CD4-positive, alpha-beta T cell (primary cell): Measurements from ENCODE around the gene TMEM132A. TPM values are rescaled to one million over a fixed set of nuclear protein-coding genes. Genes with fewer than 3 reads are reported as not detected.

Experiments
- ATAC-seq: fragments of 200-7000 bp; cut with Tn5 transposase; one replicate; pipeline ENCODE4 v1.10.0; 2022; ENCODE audit warnings: mild to moderate bottlenecking; ENCODE audit not compliant: poor library complexity
- CTCF ChIA-PET: fragments of 350-600 bp; sonication (Branson Sonifier 250); formaldehyde crosslinking; loops from one replicate; lab custom pipeline; 2021; ENCODE audit warnings: antibody characterized with exemption, inconsistent platforms; lab: Charles Lee
- POLR2A ChIA-PET: fragments of 350-600 bp; sonication (Branson Sonifier 250); formaldehyde crosslinking; loops from one replicate; lab custom pipeline; 2021; ENCODE audit warnings: antibody characterized with exemption, inconsistent platforms; lab: Charles Lee
- DNase-seq, 14 experiments: peaks; one replicate each; pipeline ENCODE4 v3.0.0-alpha.2; 2013 to 2020; ENCODE audit warnings: mixed read lengths in 2 of 14
- H3K27ac ChIP-seq, 2 donors: one replicate each; pipeline versions ENCODE4 v1.5.1 to v1.7.0; 2013; ENCODE audit warnings: low read length in 2 of 2, low read depth in 1 of 2, mild to moderate bottlenecking in 1 of 2
- H3K27me3 ChIP-seq, 2 experiments: 1 replicate in 1 of 2; 2 replicates in 1 of 2; pipeline versions ENCODE4 v1.6.1 to v1.7.0; 2013; ENCODE audit warnings: low read length in 2 of 2, control low read depth in 1 of 2, mild to moderate bottlenecking in 1 of 2, moderate library complexity in 1 of 2; ENCODE audit not compliant: insufficient read depth in 2 of 2, control insufficient read depth in 1 of 2
- H3K36me3 ChIP-seq: one replicate; pipeline ENCODE4 v1.6.1; 2013; ENCODE audit warnings: low read length, control low read depth; ENCODE audit not compliant: insufficient read depth
- H3K4me1 ChIP-seq: one replicate; pipeline ENCODE4 v1.6.1; 2013; ENCODE audit warnings: low read length, control low read depth; ENCODE audit not compliant: insufficient read depth
- H3K4me3 ChIP-seq: one replicate; pipeline ENCODE4 v1.5.1; 2013; ENCODE audit warnings: mild to moderate bottlenecking, low read length, moderate library complexity
- H3K9me3 ChIP-seq, 2 experiments: 1 replicate in 1 of 2; 2 replicates in 1 of 2; pipeline versions ENCODE4 v1.6.1 to v1.7.0; 2013; ENCODE audit warnings: low read length in 2 of 2, mild to moderate bottlenecking in 2 of 2, control low read depth in 1 of 2, moderate library complexity in 1 of 2; ENCODE audit not compliant: control insufficient read depth in 1 of 2, insufficient read depth in 1 of 2
- H3K27ac Mint-ChIP-seq: one replicate; pipeline ENCODE4 v1.8.0; 2020; ENCODE audit warnings: mixed read lengths
- H3K27me3 Mint-ChIP-seq: one replicate; pipeline ENCODE4 v1.8.0; 2021; ENCODE audit warnings: mixed read lengths
- H3K36me3 Mint-ChIP-seq: one replicate; pipeline ENCODE4 v1.8.0; 2021; ENCODE audit warnings: low read depth, mixed read lengths
- H3K4me1 Mint-ChIP-seq: one replicate; pipeline ENCODE4 v1.8.0; 2021; ENCODE audit warnings: low read depth, mixed read lengths
- H3K4me3 Mint-ChIP-seq: one replicate; pipeline ENCODE4 v1.8.0; 2020; ENCODE audit warnings: mild to moderate bottlenecking, mixed read lengths
- H3K9me3 Mint-ChIP-seq: one replicate; pipeline ENCODE4 v1.8.0; 2020; ENCODE audit warnings: mixed read lengths
- CTCF ChIP-seq: fragments of 200-600 bp; IDR thresholded peaks from one replicate; pipeline ENCODE4 v1.8.0; 2022; ENCODE audit warnings: antibody characterized with exemption, mild to moderate bottlenecking
- intact Hi-C, 2 experiments: fragments of 100-400 bp; cut with DNase I in 1 of 2; cut with micrococcal nuclease in 1 of 2; formaldehyde crosslinking; loops; one replicate each; pipeline versions ENCODE4 v1.15.1 to v1.9.0; 2023 to 2025; cut with DNase I, micrococcal nuclease
- total RNA-seq, 174 experiments: library from RNA in 2 of 174; stranded (reverse) in 2 of 174; gene quantifications; one replicate each; pipeline ENCODE4 v1.2.3 and lab custom pipeline; 2021 to 2026

Gene TMEM132A
- total RNA-seq, 2 experiments from 2014 or later: not detected

- POLR2A ChIA-PET: interaction anchor here (1.0 to 6.7 kb wide), 14 partner anchors 9 to 128 kb away, joined by 3 to 89 read pairs (median 10); no protein-coding TSS in a partner anchor
- Histone ChIP-seq H3K27me3 (no peaks in the 10 kb centered on the region), H3K9me3 (no peaks in the 10 kb centered on the region), H3K36me3 (peaks cover 57% of the 10 kb centered on the region), H3K4me1 (peaks cover 98% of the 10 kb centered on the region), H3K4me3 (peak overlapping the region; percentile 22), H3K27ac (peak overlapping the region; percentile 86 to 95)
- ATAC-seq: no peak
- no peaks in the 10 kb centered on the region for H3K27me3 Mint-ChIP-seq
- peak overlapping the region; percentile 94 for H3K27ac Mint-ChIP-seq
- H3K4me1 Mint-ChIP-seq: peaks cover 99% of the 10 kb centered on the region
- TF ChIP-seq CTCF: no peak
- H3K4me3 Mint-ChIP-seq: peak overlapping the region; percentile 82
- CTCF ChIA-PET: interaction anchor here (0.8 to 0.9 kb wide), 2 partner anchors 10 to 128 kb away, joined by 3 to 4 read pairs; no protein-coding TSS in a partner anchor
- peak in 1 of 14 experiments; percentile 57 for DNase-seq
- no peaks in the 10 kb centered on the region for H3K9me3 Mint-ChIP-seq
- H3K36me3 Mint-ChIP-seq: peaks cover 95% of the 10 kb centered on the region
- intact Hi-C loops: no loop called here
These were observed 59.9 kb downstream of the TMEM132A start for GRCh38 chr11:60984149-60984548.

- peak overlapping the region; percentile 22 for H3K4me3 ChIP-seq
- Mint-ChIP-seq H3K27ac (peak overlapping the region; percentile 94), H3K4me1 (peaks cover 99% of the 10 kb centered on the region), H3K36me3 (peaks cover 95% of the 10 kb centered on the region), H3K27me3 (no peaks in the 10 kb centered on the region), H3K9me3 (no peaks in the 10 kb centered on the region), H3K4me3 (peak overlapping the region; percentile 82)
- peaks cover 98% of the 10 kb centered on the region for H3K4me1 ChIP-seq
- no peak for TF ChIP-seq CTCF
- peaks cover 61% of the 10 kb centered on the region for H3K36me3 ChIP-seq
- intact Hi-C loops: loop anchor here (5.0 kb wide), 3 partner anchors 38 to 128 kb away; no protein-coding TSS in a partner anchor
- ChIA-PET POLR2A (interaction anchor here (1.0 to 6.7 kb wide), 14 partner anchors 8 to 128 kb away, joined by 3 to 89 read pairs (median 10); no protein-coding TSS in a partner anchor), CTCF (interaction anchor here (0.8 to 0.9 kb wide), 2 partner anchors 10 to 127 kb away, joined by 3 to 4 read pairs; no protein-coding TSS in a partner anchor)
- H3K27me3 ChIP-seq: no peaks in the 10 kb centered on the region
- ATAC-seq (no peak), DNase-seq (no peak)
- H3K9me3 ChIP-seq: no peaks in the 10 kb centered on the region
- peak overlapping the region; percentile 86 to 95 for H3K27ac ChIP-seq
These were observed 60.4 kb downstream of the TMEM132A start for GRCh38 chr11:60984636-60985035.

- Mint-ChIP-seq H3K36me3 (peaks cover 93% of the 10 kb centered on the region), H3K9me3 (no peaks in the 10 kb centered on the region), H3K4me1 (peaks cover 99% of the 10 kb centered on the region), H3K27me3 (no peaks in the 10 kb centered on the region), H3K4me3 (peak overlapping the region; percentile 82), H3K27ac (peak overlapping the region; percentile 94)
- H3K27ac ChIP-seq: peak overlapping the region; percentile 86 to 95
- ChIA-PET POLR2A (interaction anchor here (0.7 to 6.7 kb wide), 33 partner anchors 9 to 1855 kb away, joined by 3 to 89 read pairs (median 8); partner anchors contain the start of genes CD5, CYB561A3, TMEM109 and TMEM138), CTCF (interaction anchor here (1.0 to 1.2 kb wide), 2 partner anchors 13 to 38 kb away, joined by 3 read pairs; no protein-coding TSS in a partner anchor)
- H3K4me3 ChIP-seq: peak overlapping the region; percentile 22
- DNase-seq (peak in 1 of 14 experiments; percentile 45), ATAC-seq (no peak)
- peaks cover 96% of the 10 kb centered on the region for H3K4me1 ChIP-seq
- intact Hi-C loops: loop anchor here (5.0 kb wide), 3 partner anchors 37 to 127 kb away; no protein-coding TSS in a partner anchor
- H3K27me3 ChIP-seq: no peaks in the 10 kb centered on the region
- no peaks in the 10 kb centered on the region for H3K9me3 ChIP-seq
- H3K36me3 ChIP-seq: peaks cover 57% of the 10 kb centered on the region
- no peak for TF ChIP-seq CTCF
These were observed 61.2 kb downstream of the TMEM132A start for GRCh38 chr11:60985501-60985900.
